Smooth muscle cell of the brain vasculature (primary cell): ENCODE data around the gene DDC.
A peak's percentile ranks its signal among the peaks of the same experiment; 100 is the strongest.
"Not testable (repeated sequence)": the region's sequence is repeated elsewhere in the genome, so short reads cannot be mapped to it uniquely, and the experiment has no call there.

Experiments
- DNase-seq: peaks from one replicate; pipeline ENCODE4 v3.0.0-alpha.2; 2012; ENCODE audit warnings: low read depth, low spot score

The DDC gene

DNA sequence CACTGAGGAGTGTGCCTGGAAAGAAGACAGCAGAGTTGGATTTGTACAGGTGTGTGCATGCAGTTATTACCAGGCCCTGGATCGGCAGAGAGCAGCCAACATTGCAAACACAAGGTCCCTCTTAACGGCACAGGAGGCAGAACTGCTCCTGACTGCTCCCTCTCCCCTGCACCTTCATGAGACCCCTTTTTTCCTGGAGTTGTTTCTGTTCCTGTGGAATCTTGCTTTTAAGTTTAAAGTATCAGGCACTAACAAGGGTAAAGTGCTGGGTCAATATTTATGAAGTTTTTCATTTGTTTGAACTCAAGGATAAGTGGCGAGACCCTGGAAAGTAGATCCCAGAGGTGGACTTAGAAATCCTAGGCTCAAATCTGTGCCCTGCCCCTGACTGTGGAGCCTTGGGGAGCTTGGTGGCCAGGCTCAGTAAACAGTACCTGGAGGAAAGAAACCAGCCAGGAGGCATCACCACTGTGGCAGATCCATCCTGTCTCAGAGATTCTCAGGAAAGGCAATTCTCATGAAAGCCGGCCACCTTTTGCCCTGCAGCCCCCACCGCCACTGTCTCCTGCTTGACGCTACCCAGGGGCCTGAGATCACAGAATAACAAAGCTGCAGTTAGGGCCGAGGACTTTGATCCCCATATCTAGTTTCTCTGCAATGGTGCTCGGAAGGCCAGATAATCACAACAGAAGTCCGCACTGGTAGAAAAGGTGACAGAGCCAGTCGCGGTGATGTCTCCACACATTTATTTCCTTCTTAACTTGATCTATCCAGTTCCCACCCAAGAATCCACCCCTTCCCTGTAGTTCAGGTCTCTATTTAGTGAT lies 36.7 kb downstream of the DDC start:
- no peak for DNase-seq

- DNase-seq, result not testable (repeated sequence)
Measured at GRCh38 chr7:50519350-50519749, 45.9 kb downstream of the DDC start.

DNA sequence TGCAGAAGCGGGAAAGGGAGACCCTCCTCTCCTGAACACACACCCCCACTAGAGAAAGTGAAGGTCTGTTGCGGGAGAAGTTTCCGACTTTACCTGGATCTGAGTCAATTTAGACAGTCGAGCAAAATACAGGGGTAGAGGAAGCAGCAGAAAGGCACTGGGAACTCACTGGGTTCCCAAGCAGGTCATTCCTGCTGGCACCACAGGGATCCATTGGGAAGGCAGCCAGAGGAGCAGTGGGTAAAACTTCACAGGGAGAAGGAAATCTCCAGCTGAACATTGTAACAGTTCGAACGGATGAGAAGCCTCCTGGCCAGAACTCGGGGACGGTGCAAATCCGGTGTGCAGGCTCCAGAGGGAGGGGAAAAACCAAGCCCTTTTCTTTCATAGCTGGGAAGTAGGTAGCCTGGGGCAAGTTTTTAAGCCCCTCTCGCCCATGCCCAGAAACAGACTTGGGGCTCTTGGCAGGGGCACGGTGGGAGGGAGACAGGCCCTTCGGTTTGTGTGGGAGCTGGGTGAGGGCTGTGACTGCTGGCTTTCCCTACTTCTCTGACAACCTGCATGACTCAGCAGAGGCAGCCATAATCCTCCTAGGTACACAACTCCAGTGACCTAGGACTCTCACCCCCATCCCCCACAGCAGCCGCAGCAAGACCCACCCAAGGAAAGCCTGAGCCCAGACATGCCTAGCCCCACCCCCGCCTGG lies 51.9 kb downstream of the DDC start:
- DNase-seq, result no peak

GRCh38 chr7:50512384-50512783 lies 52.8 kb downstream of the DDC start:
- no peak for DNase-seq

- no peak for DNase-seq
Measured at GRCh38 chr7:50509459-50509858, 55.7 kb downstream of the DDC start.

DNA sequence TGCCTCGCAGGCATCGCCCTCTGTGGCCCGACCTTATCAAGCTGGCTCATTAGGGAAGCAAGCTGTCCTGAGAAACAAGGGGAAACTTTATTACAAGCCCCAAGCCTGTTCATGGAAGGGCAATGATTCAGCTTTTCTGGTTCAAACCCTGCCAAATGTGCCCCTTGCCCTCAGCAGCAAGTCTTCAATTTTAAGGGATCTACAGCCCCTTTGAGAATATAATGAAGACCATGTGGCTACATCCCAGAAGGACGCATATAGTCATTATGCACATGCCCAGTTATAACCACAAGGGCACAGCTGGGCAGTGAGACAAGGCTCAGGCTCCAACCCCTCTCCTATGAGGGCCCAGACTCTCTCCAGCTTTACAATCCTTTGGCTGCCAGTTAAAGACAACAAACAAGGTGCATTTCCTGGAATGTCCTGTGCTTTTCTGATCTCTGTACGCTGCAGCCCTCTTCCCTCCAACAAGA lies 56.7 kb downstream of the DDC start:
- DNase-seq, result no peak

GRCh38 chr7:50507898-50508470 lies 57.2 kb downstream of the DDC start:
- DNase-seq, result no peak

GRCh38 chr7:50505553-50506210 lies 59.5 kb downstream of the DDC start:
- DNase-seq, result no peak

DNA sequence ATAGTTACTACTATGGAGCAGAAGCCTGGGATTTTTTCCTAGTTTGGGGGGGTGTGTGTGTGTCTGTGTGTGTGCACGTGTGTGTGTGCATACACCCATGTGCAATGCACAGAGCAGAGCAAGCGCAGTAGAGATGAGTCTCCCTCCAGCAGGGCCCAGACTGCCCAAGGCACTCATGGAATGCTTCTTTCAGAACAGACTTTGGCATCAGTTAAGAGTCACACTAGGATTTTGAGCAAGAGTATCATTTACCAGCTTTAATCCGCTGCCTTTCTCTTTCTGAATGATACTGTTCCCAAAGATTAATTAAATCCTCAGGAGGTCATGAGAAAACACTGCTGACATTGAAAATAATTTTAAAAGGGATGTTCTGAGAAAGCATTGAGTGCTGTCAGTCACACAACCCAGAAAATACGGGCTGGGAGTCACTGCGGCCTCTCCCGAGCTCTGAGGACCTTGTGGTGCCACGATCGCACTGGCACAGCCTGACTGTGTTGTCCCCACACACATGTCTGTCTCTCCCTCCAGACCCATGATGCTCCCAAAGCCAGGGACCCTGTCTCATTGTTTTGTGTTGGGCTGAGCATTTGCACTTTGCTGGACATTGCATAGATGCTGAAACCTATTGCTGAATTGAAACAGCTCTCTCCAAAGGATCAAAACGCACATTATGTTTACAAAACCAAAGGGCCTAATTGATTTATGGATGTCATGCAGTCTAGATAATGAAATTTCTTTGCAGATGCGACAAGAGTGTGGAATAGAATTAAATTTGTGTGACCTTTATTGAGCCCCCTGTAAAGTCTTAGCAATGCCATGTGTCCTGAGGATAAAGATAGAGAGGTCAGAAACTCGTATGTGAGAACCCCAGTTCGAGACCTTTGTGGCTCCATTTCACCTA lies 60.3 kb downstream of the DDC start:
- no peak for DNase-seq

- DNase-seq, result no peak
Measured at GRCh38 chr7:50502947-50503346, 62.3 kb downstream of the DDC start.

DNA sequence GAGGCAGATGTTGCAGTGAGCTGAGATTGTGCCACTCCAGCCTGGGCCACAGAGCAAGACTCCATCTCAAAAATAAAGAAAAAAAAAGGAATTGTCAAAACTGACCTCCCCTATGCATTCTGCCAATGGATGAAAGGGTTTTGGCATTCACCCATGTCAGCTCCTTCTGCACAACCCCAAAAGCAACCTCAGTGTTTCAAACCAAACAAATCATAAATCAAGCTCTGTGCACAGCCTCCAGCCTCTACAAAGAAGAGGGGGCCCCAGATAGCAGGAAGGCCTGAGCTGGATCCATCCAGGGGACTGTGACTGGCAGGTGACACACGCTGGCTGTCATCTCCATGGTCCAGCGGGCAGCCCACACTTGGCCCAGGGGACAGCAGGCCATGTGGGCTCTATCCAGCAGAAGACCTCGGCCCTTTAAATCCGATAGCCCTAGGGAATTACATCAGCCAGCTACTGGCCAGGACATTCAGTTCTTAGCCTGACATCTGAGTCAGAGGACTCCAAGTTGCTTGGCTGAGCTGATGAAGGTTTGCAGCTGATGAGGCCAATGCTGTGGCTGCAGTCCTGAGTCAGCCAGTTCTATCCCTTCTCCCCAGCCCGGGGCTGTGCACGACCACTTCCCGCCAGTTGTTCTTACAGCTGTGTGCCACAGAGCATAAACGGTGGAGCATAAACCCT lies 63.1 kb downstream of the DDC start:
- peak; percentile 40 for DNase-seq

GRCh38 chr7:50499092-50499491 lies 66.1 kb downstream of the DDC start:
- no peak for DNase-seq

DNA sequence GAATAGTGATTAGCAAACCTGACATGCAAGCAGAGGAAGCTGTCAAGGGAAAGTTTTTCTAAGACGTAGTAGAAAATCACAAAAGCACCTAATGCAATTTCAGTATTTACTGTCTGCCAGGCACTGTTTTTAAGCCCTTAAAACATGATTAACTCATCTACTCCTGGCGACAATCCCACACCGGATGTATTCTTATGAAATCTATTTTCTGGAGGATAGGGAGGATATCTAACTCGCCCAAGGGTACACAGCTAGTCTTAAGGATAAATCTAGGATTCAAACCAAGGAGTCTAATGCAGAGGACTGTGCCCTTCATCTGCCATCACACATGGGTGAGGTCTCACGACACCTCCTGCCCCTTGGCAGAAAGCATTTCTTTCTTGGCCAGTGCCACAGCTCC lies 67.2 kb downstream of the DDC start:
- no peak for DNase-seq

DNA sequence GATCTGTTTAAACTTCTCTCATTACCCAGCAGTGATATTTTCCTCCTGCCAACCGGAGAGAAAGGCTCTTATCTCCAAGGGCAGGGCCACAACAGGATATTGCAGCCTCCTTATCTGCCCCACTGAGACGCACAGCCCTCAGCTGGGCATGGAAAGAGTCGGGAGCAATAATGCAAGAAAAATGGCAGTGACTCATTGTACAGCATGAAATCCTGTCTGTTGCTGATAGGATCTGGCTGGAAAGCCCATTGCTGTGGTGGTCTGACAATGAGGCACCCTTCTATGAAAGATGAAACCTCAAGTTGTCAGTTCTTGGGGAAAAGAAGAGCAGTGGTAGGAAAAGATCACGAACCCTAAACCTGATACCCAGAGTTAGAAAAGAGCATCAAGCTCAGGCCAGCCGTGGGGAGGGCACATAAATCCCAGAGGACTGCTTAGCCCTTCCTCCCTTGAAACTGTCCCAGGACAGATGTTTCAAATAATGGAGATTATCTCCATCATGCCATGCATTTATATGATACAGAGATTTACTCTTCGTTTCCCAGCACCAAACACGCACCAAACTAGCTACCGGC lies 68.0 kb downstream of the DDC start:
- no peak for DNase-seq

- no peak for DNase-seq
Measured at GRCh38 chr7:50496569-50496968, 68.6 kb downstream of the DDC start.

- DNase-seq, result no peak
Measured at GRCh38 chr7:50495746-50496145, 69.5 kb downstream of the DDC start.

DNA sequence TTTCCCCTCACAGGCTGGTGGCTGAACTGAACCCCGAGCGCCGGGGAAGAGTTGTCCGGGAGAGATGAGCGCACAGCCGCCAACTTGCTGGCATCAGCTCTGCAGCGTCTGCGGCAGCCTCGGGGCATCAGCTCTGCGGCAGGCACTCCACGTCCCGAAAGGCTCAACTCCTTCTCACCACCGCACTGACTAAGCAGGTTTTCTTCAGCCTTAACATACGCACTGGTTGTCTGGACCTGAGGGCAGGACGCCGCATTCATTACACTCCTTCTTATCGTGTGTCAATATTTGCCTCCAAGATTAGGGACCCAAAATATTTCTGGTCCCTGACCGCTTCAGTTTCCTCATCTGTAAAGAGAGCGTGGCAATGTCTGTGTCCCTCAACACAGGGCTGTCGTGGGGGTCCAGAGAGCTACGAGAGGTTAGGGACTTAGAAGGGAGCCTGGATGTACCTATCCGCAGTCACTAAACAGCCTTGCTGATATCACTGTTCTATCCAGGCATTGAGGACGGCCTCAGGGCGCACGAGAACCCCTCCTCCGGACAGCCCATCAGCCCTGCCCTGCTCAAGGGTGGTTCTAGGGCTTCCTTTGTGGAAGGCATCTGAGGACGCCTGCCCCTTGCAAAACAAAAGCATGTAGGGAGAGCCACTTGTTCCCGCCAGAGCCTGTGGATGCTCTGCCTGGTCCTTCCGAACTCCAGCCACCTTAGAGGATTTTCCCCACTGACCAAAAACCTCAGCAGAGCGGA lies 72.3 kb downstream of the DDC start:
- no peak for DNase-seq

DNA sequence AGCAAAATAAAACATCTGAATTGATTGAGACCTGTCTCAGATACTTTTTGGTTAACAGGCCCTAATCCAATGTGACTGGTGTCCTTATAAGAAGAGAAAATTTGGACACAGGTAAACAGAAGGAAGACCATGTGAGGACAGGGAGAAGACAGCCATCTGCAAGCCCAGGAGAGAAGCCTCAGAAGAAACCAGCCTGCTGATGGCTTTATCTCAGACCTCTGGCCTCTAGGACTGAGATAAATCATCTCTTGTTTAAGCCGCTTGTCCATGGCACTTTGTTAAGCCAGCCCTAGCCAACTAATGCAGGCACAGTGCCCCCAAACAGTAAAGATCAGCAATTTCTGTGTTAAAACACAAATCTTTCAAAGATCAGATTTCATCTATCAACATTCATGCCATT lies 73.3 kb downstream of the DDC start:
- DNase-seq, result no peak

GRCh38 chr7:50491209-50491608 lies 74.0 kb downstream of the DDC start:
- no peak for DNase-seq
